CD4-positive, alpha-beta memory T cell (primary cell): ENCODE data around the gene PCDHGC4. TPM values are rescaled to one million over a fixed set of nuclear protein-coding genes. Genes with fewer than 3 reads are reported as not detected.

Source experiments
- CTCF ChIA-PET: fragments of 350-600 bp; sonication (Branson Sonifier 250); formaldehyde crosslinking; loops from one replicate; lab custom pipeline; 2021; ENCODE audit warnings: inconsistent platforms; ENCODE audit not compliant: partially characterized antibody; lab: Charles Lee
- POLR2A ChIA-PET: fragments of 350-600 bp; sonication (Branson Sonifier 250); formaldehyde crosslinking; loops from one replicate; lab custom pipeline; 2021; ENCODE audit not compliant: partially characterized antibody; lab: Charles Lee
- DNase-seq, 5 donors: peaks; one replicate each; pipeline versions ENCODE4 v3.0.0 to v3.0.0-alpha.2; 2020 to 2022; ENCODE audit warnings: mixed read lengths in 1 of 5
- H3K27ac ChIP-seq: one replicate; pipeline ENCODE4 v1.7.0; 2013; ENCODE audit warnings: low read depth, low read length
- H3K27me3 ChIP-seq: 2 replicates; pipeline ENCODE4 v1.7.0; 2013; ENCODE audit warnings: mild to moderate bottlenecking, low read length, moderate library complexity; ENCODE audit not compliant: insufficient read depth
- H3K36me3 ChIP-seq: 2 replicates; pipeline ENCODE4 v1.7.0; 2013; ENCODE audit warnings: mild to moderate bottlenecking, low read length, moderate library complexity; ENCODE audit not compliant: insufficient read depth
- H3K4me1 ChIP-seq: 2 replicates; pipeline ENCODE4 v1.7.0; 2013; ENCODE audit warnings: mild to moderate bottlenecking, low read length, moderate library complexity; ENCODE audit not compliant: insufficient read depth
- H3K4me3 ChIP-seq, 2 donors: one replicate each; pipeline ENCODE4 v1.7.0; 2013; ENCODE audit warnings: low read length in 2 of 2, mild to moderate bottlenecking in 1 of 2
- H3K9me3 ChIP-seq, 2 donors: one replicate each; pipeline ENCODE4 v1.7.0; 2013; ENCODE audit warnings: low read length in 2 of 2, control low read depth in 1 of 2; ENCODE audit not compliant: control insufficient read depth in 1 of 2
- H3K27ac Mint-ChIP-seq, 7 donors: one replicate each; pipeline ENCODE4 v1.8.0; 2020 to 2021; ENCODE audit warnings: mixed read lengths in 7 of 7, mild to moderate bottlenecking in 6 of 7, inconsistent platforms in 3 of 7, moderate library complexity in 3 of 7
- H3K27me3 Mint-ChIP-seq, 2 donors: one replicate each; pipeline ENCODE4 v1.8.0; 2020 to 2021; ENCODE audit warnings: mixed read lengths in 2 of 2
- H3K36me3 Mint-ChIP-seq, 2 donors: one replicate each; pipeline ENCODE4 v1.8.0; 2020 to 2021; ENCODE audit warnings: mixed read lengths in 2 of 2, inconsistent platforms in 1 of 2, mild to moderate bottlenecking in 1 of 2
- H3K4me1 Mint-ChIP-seq, 4 donors: one replicate each; pipeline ENCODE4 v1.8.0; 2020 to 2021; ENCODE audit warnings: mixed read lengths in 4 of 4, mild to moderate bottlenecking in 1 of 4
- H3K4me3 Mint-ChIP-seq, 8 donors: one replicate each; pipeline ENCODE4 v1.8.0; 2020 to 2021; ENCODE audit warnings: mixed read lengths in 8 of 8, mild to moderate bottlenecking in 7 of 8, moderate library complexity in 6 of 8, inconsistent platforms in 3 of 8
- H3K9me3 Mint-ChIP-seq, 8 donors: one replicate each; pipeline ENCODE4 v1.8.0; 2020 to 2021; ENCODE audit warnings: mixed read lengths in 8 of 8, mild to moderate bottlenecking in 5 of 8, inconsistent platforms in 3 of 8, moderate library complexity in 1 of 8
- intact Hi-C: fragments of 100-400 bp; cut with micrococcal nuclease; formaldehyde crosslinking; loops from one replicate; pipeline ENCODE4 v1.15.1; 2023
- polyA plus RNA-seq, 2 donors: library from polyadenylated mRNA; unstranded; fragments of 300-500 nt; fragmentation: Illumina TruSeq; gene quantifications; one replicate each; pipeline ENCODE4 v1.2.3, GENCODE V29; 2021
- total RNA-seq, 2 experiments: library from RNA; stranded (reverse); gene quantifications; one replicate each; pipeline ENCODE4 v1.2.3, GENCODE V29; 2021

Gene PCDHGC4
- total and polyA plus RNA-seq, 4 experiments from 2014 or later, result 0.11 TPM; not detected in 3

DNA sequence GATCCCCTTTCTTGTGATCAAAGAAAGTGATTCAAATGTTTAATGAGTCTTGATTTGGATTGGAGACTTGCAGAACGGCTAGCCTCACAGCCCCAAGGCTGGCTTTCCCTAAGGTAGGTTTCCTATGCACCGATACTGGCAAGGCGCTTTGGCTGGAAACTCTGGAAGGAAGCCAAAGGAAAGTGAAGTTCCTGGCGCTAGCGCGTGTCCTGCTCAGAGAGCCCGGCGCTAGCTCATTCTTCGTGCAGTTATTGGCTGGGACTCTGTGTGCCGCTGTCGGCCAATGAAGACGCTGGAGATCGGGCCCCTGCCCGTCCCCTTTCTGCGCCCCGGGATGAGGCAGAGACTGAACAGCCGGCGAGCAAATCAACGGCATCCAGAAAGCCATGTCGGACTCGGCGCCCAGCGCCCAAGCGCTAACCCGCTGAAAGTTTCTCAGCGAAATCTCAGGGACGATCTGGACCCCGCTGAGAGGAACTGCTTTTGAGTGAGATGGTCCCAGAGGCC is 9.2 kb upstream of the PCDHGC4 start, which contains the start of gene PCDHGC3:
PCDHGC3 (plus strand) TSS at position 342 of the 507 bp plus-strand sequence; CDS start at position 493, 151 bp downstream.
- H3K4me1 Mint-ChIP-seq, result peaks cover 16 to 31% (median 25%) of the 10 kb centered on the region in 4 donors
- Histone ChIP-seq H3K4me3 (peak within 1 kb of the TSS in 1 of 2 donors; percentile 52), H3K4me1 (peaks cover 25% of the 10 kb centered on the region), H3K9me3 (no peaks in the 10 kb centered on the region), H3K27ac (no peak within 1 kb of the TSS), H3K27me3 (peaks cover 25% of the 10 kb centered on the region), H3K36me3 (no peaks in the 10 kb centered on the region)
- H3K27ac Mint-ChIP-seq, result no peak within 1 kb of the TSS
- ChIA-PET CTCF (interaction anchor here (0.9 to 1.6 kb wide), 6 partner anchors 10 to 88 kb away, joined by 3 to 4 read pairs (median 3); partner anchors contain the start of gene PCDHGA10), POLR2A (no interaction called here)
- H3K36me3 Mint-ChIP-seq, result no peaks in the 10 kb centered on the region
- H3K9me3 Mint-ChIP-seq, result no peaks in the 10 kb centered on the region
- H3K27me3 Mint-ChIP-seq, result peaks cover 29 to 36% of the 10 kb centered on the region in 2 donors
- peak in 1 of 5 donors; percentile 14 for DNase-seq
- intact Hi-C loops, result no loop called here
- peak within 1 kb of the TSS; percentile 84 to 93 (median 86) for H3K4me3 Mint-ChIP-seq

DNA sequence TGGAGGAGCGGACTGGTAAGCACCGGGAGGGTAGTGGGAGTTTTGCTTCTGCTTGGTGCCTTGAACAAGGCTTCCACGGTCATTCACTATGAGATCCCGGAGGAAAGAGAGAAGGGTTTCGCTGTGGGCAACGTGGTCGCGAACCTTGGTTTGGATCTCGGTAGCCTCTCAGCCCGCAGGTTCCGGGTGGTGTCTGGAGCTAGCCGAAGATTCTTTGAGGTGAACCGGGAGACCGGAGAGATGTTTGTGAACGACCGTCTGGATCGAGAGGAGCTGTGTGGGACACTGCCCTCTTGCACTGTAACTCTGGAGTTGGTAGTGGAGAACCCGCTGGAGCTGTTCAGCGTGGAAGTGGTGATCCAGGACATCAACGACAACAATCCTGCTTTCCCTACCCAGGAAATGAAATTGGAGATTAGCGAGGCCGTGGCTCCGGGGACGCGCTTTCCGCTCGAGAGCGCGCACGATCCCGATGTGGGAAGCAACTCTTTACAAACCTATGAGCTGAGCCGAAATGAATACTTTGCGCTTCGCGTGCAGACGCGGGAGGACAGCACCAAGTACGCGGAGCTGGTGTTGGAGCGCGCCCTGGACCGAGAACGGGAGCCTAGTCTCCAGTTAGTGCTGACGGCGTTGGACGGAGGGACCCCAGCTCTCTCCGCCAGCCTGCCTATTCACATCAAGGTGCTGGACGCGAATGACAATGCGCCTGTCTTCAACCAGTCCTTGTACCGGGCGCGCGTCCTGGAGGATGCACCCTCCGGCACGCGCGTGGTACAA is 8.5 kb upstream of the PCDHGC4 start:
- ChIA-PET POLR2A (no interaction called here), CTCF (interaction anchor here (1.0 to 1.6 kb wide), 4 partner anchors 9 to 51 kb away, joined by 3 to 4 read pairs (median 3); no protein-coding TSS in a partner anchor)
- Histone ChIP-seq H3K36me3 (no peaks in the 10 kb centered on the region), H3K4me3 (peak overlapping the region in 1 of 2 donors; percentile 52), H3K27ac (no peak overlapping the region), H3K9me3 (no peaks in the 10 kb centered on the region), H3K4me1 (peaks cover 25% of the 10 kb centered on the region), H3K27me3 (peaks cover 25% of the 10 kb centered on the region)
- Mint-ChIP-seq H3K36me3 (no peaks in the 10 kb centered on the region), H3K27me3 (peaks cover 33 to 38% of the 10 kb centered on the region in 2 donors), H3K9me3 (no peaks in the 10 kb centered on the region), H3K27ac (no peak overlapping the region), H3K4me3 (peak overlapping the region; percentile 84 to 93 (median 86)), H3K4me1 (peaks cover 16 to 31% (median 25%) of the 10 kb centered on the region in 4 donors)
- intact Hi-C loops, result no loop called here
- DNase-seq, result no peak

DNA sequence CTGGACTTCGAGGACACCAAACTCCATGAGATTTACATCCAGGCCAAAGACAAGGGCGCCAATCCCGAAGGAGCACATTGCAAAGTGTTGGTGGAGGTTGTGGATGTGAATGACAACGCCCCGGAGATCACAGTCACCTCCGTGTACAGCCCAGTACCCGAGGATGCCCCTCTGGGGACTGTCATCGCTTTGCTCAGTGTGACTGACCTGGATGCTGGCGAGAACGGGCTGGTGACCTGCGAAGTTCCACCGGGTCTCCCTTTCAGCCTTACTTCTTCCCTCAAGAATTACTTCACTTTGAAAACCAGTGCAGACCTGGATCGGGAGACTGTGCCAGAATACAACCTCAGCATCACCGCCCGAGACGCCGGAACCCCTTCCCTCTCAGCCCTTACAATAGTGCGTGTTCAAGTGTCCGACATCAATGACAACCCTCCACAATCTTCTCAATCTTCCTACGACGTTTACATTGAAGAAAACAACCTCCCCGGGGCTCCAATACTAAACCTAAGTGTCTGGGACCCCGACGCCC is 7.7 kb upstream of the PCDHGC4 start:
- H3K27me3 Mint-ChIP-seq, result peaks cover 33 to 38% of the 10 kb centered on the region in 2 donors
- Histone ChIP-seq H3K9me3 (no peaks in the 10 kb centered on the region), H3K4me1 (peaks cover 25% of the 10 kb centered on the region), H3K36me3 (no peaks in the 10 kb centered on the region), H3K4me3 (peak overlapping the region in 1 of 2 donors; percentile 52), H3K27me3 (peaks cover 25% of the 10 kb centered on the region), H3K27ac (no peak overlapping the region)
- H3K36me3 Mint-ChIP-seq, result no peaks in the 10 kb centered on the region
- H3K4me3 Mint-ChIP-seq, result peak overlapping the region; percentile 84 to 93 (median 86)
- CTCF ChIA-PET, result interaction anchor here (1.6 kb wide), 1 partner anchor 36 kb away, joined by 4 read pairs; no protein-coding TSS in a partner anchor
- DNase-seq, result no peak
- intact Hi-C loops, result no loop called here
- H3K4me1 Mint-ChIP-seq, result peaks cover 16 to 31% (median 25%) of the 10 kb centered on the region in 4 donors
- POLR2A ChIA-PET, result no interaction called here
- no peaks in the 10 kb centered on the region for H3K9me3 Mint-ChIP-seq
- H3K27ac Mint-ChIP-seq, result no peak overlapping the region

- POLR2A ChIA-PET, result no interaction called here
- CTCF ChIA-PET, result no interaction called here
- H3K36me3 Mint-ChIP-seq, result no peaks in the 10 kb centered on the region
- H3K4me1 ChIP-seq, result peaks cover 25% of the 10 kb centered on the region
- DNase-seq, result no peak
- H3K27ac Mint-ChIP-seq, result no peak overlapping the region
- no peaks in the 10 kb centered on the region for H3K9me3 ChIP-seq
- H3K9me3 Mint-ChIP-seq, result no peaks in the 10 kb centered on the region
- H3K4me1 Mint-ChIP-seq, result peaks cover 16 to 31% (median 25%) of the 10 kb centered on the region in 4 donors
- intact Hi-C loops, result no loop called here
- peaks cover 29% of the 10 kb centered on the region for H3K27me3 ChIP-seq
- H3K4me3 ChIP-seq, result no peak overlapping the region
- H3K4me3 Mint-ChIP-seq, result peak overlapping the region in 2 of 8 donors; percentile 17 to 87
- H3K27me3 Mint-ChIP-seq, result peaks cover 37 to 43% of the 10 kb centered on the region in 2 donors
- no peak overlapping the region for H3K27ac ChIP-seq
- H3K36me3 ChIP-seq, result no peaks in the 10 kb centered on the region
Observed at GRCh38 chr5:141477815-141478214, 7.0 kb upstream of the PCDHGC4 start.

DNA sequence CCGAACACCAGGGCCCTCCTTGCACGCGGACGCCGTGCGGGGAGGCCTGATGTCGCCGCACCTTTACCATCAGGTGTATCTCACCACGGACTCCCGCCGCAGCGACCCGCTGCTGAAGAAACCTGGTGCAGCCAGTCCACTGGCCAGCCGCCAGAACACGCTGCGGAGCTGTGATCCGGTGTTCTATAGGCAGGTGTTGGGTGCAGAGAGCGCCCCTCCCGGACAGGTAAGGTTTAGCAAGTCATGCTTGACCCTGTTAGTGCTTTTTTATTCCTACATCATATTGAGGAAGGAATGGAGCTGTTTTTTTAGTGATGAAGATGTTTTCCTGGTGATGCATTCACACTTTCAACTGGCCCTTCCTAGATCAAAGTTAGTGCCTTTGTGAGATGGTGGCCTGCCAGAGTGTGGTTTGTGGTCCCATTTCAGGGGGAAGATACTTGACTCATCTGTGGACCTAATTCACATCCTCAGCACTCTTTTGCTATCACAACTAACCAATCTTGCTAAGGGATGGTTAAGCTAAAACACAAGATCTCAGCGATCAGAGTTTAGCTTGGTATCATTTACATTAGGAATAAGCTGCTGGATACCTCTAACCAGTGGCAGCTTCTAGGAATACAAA is 6.4 kb upstream of the PCDHGC4 start:
- no peak for DNase-seq
- Histone ChIP-seq H3K4me3 (no peak overlapping the region), H3K27me3 (peaks cover 29% of the 10 kb centered on the region), H3K4me1 (peaks cover 25% of the 10 kb centered on the region), H3K9me3 (no peaks in the 10 kb centered on the region), H3K36me3 (no peaks in the 10 kb centered on the region), H3K27ac (no peak overlapping the region)
- Mint-ChIP-seq H3K4me1 (peaks cover 16 to 31% (median 25%) of the 10 kb centered on the region in 4 donors), H3K27me3 (peaks cover 40 to 47% of the 10 kb centered on the region in 2 donors), H3K9me3 (no peaks in the 10 kb centered on the region), H3K4me3 (peak overlapping the region in 1 of 8 donors; percentile 17), H3K36me3 (no peaks in the 10 kb centered on the region), H3K27ac (no peak overlapping the region)
- POLR2A ChIA-PET, result no interaction called here
- CTCF ChIA-PET, result interaction anchor here (0.8 kb wide), 1 partner anchor 34 kb away, joined by 3 read pairs; no protein-coding TSS in a partner anchor
- intact Hi-C loops, result no loop called here

GRCh38 chr5:141479776-141480175 is 5.1 kb upstream of the PCDHGC4 start:
- no peak overlapping the region for H3K4me3 Mint-ChIP-seq
- H3K27ac Mint-ChIP-seq, result no peak overlapping the region
- POLR2A ChIA-PET, result no interaction called here
- H3K36me3 Mint-ChIP-seq, result no peaks in the 10 kb centered on the region
- intact Hi-C loops, result no loop called here
- Histone ChIP-seq H3K27me3 (peaks cover 30% of the 10 kb centered on the region), H3K4me1 (peaks cover 26% of the 10 kb centered on the region), H3K36me3 (no peaks in the 10 kb centered on the region), H3K27ac (no peak overlapping the region), H3K4me3 (no peak overlapping the region), H3K9me3 (no peaks in the 10 kb centered on the region)
- no peak for DNase-seq
- H3K27me3 Mint-ChIP-seq, result peaks cover 51 to 56% of the 10 kb centered on the region in 2 donors
- peaks cover 18 to 35% (median 30%) of the 10 kb centered on the region in 4 donors for H3K4me1 Mint-ChIP-seq
- CTCF ChIA-PET, result interaction anchor here (0.8 kb wide), 1 partner anchor 28 kb away, joined by 3 read pairs; no protein-coding TSS in a partner anchor
- H3K9me3 Mint-ChIP-seq, result no peaks in the 10 kb centered on the region
